HG02981 (cell line): ENCODE results near the gene SPAG16.

ENCODE experiments used
- ATAC-seq: cut with Tn5 transposase; IDR thresholded peaks from one replicate; pipeline ENCODE4 v1.9.1; 2021; ENCODE audit warnings: mild to moderate bottlenecking, moderate library complexity; ENCODE audit not compliant: unreplicated experiment

Gene SPAG16

DNA sequence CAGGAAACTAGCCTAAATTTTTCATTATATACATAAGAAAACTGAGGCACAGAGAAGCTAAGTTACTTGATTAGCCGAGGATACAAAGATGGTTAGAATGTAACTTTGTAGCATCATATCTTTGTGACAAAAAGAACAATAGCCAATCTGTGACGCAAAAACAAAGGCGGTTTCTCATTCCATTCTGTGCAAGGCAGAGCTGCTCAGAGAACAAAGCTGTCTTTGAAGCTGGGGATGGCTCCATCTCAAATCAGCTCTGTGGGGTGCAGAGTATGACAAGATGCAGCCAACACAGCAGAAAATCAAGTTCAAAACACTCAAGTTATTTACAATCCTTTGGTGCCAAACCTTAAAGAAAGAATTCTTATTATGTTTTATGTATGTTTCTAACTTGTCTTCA lies 1044.7 kb downstream of the SPAG16 start:
- no peak for ATAC-seq

DNA sequence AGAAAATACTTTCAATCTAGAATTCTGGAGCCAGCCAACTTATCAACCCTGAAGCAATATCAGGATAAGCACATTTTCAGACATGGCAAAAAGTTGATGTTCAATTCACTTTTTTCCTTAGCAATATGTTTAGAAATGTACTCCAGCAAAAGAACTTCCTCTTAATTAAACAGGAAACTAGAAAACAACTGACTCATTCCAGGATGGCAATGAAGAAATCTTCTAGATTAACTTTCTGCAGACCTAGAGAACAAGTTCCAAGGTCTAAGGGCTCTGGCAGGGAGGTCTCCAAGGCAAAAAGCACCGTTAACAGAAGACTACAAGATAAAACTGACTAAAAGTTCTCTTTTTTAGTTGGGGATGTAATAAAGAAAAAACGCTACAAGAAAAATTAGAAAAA lies 1057.4 kb downstream of the SPAG16 start:
- ATAC-seq = no peak

DNA sequence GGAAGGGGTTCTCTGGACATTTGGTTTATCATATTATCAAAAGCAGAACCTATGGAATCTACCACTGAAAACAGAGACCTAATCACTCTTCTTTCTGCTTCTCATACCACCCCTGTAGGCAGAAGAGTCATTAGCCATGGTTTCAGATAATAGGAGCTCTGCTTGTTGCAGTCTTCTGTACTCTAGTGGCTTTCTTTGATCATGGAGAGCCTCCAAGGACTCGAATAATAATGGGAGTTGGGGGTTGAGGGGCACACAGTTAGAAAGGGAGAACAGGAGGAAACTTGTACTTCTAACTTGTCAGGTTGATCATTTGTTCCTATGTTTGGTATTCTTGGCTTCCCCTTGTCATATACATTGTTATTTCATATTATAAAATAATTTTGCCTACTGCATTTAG lies 1074.2 kb downstream of the SPAG16 start:
- no peak for ATAC-seq

DNA sequence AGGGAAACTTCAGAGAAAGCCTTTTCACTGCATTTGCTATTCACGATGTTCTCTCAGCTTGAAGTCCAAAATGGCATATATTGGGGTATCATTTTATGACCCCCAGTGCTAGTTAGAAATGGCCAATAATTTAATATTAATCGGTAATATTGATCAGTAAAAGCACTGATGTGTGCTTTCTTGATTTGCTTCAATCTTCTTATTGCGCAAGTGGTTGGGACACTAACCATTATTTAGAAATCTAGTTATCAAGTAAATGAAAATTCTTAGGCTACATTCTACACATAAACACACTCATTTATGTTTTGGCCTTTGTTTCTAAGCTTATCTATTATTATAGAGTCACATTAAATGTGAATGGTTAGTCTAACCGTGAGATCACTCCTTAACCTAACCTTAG lies 1076.9 kb downstream of the SPAG16 start:
- no peak for ATAC-seq

DNA sequence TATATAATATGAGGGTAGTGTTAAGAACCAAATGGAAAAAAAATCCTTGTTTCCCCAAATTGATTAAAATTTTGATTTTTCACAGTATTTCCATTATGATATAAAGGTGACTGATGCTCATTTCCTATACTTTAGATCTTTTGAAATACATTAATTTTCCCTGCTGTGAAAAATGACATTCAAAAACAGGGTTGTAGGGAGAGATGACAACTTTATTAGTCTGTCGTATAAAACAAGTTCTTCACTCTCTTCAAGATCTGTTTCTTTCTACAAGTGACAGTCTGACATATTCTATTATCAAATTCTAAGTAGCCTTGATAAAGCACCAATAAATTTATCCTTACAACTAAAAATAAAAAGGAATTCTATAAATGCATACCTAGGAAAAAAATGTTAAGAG lies 1081.3 kb downstream of the SPAG16 start:
- no peak for ATAC-seq

DNA sequence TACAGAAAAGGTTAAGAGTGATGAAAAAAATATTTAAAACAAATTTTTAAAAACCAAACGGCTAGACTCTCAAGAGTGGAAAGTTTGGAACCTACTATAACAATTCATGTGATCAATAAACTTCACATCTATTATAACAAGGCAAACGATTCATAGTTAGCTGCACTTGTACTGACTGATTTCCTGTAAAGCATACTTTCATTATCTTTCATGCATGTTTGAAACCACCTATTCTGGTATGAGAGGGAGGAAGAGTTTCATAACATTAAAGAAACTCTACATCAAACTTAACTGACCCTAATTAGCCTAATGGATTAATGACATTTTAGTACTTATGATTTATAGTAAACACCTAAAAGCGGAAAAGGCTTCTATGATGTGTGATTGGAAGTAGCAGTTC lies 1082.9 kb downstream of the SPAG16 start:
- no peak for ATAC-seq

DNA sequence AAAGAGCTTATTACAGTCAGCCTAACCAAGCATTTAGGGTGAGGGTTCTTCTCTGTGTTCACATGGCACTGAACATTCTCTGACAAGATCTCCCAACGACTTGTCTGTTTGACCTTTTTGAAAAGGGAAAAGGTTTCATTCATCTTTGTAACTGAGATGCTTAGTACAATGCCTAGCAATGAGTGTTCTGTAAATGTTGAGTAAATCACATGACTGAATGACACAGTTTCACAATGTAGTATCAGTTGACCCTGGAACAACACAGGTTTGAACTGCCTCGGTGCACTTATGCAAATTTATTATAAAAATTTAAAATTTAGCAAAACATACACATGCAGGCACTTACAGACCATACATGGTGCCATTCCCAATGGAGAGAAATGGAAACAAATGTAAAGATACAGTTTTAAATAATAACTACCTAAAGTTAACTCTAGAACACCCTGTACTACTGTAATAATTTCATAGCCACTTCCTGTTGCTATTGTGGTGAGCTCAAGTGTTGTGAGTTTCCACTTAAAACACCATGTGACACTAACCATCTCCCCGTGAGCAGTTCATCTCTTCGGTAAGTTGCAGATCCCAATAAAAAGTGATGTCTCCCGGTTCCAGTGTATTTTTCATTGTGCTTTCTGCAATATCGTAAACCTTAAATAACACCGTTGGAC lies 1092.5 kb downstream of the SPAG16 start:
- ATAC-seq = no peak

DNA sequence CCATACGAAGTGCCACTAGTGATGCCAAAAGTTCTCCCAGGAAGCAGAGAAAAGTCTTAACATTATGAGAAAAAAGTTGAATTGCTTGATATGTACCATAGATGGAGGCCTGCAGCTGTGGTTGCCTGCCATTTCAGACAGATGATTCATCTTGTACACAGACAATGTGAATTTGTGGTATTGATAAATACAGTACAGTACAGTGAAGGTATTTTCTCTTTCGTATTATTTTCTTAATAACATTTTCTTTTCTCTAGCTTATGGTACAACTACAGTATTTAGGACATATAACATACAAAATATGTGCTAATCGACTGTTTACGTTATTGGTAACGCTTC lies 1093.0 kb downstream of the SPAG16 start:
- no peak for ATAC-seq

DNA sequence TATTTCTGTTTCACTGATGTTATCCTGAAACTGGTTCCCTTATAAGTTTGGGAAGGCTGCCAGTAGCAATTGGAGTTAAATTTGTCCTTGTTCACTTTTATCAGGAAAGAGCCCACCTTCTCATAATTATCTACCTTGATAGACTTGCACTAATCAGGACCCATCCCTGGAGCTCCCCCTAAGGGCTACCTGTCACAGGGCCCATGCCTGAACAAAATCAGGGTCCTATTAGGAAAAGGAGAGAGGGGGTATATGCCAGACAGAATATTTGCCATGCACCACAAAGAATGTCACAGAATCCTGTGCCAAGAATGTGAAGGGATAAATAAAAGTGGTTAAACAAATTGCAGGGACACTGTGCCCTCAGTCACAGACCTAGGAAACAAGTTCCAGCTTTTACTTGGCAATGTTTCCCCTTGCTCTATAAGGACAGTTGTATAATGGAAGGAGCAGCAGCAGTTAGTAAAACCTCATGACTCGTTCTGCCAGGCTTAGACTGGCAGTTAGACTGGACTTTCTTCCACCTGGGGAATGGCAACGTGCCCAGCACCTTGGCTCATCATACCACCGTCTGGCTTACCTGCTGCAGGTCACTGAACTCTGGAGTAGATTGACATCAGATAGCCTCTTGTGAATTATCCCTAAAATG lies 1094.3 kb downstream of the SPAG16 start:
- ATAC-seq = no peak

DNA sequence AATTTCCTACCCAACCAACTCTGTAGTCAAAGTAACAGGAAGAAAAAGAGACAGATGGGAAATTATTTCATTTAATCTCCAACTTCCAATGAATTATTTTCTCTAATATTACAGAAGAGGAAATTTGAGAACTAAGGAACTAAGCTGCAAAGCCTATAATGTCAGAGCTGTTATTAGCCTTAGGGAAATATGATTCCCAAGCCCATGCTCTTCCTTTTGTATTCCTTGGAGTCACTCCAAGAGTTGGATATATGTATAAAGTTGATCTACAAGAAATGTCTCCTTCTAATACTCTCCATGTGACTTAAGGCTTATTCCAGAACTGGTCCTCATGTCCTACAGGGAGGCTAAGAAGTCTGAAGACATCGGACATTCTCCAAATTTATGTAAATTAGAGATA lies 1095.0 kb downstream of the SPAG16 start:
- ATAC-seq = no peak

DNA sequence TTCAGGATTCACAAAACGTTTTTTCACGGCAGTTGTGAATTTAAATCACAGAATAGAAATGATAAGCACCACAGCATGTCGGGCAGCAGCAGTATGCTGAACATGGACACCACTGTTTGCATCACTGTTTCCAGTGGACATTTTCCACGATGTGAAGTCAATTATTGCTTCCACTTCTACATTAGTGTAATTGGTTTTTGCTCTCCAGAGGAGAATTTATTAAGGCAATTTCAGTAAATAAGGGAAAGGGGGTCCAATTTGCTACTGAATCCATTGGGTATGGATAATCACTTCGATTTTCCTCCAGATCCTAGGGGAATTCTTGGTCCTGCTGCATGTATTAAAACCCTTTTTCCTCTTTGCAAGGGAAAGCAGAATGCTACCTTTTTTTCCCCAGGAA lies 1096.4 kb downstream of the SPAG16 start:
- ATAC-seq = no peak

DNA sequence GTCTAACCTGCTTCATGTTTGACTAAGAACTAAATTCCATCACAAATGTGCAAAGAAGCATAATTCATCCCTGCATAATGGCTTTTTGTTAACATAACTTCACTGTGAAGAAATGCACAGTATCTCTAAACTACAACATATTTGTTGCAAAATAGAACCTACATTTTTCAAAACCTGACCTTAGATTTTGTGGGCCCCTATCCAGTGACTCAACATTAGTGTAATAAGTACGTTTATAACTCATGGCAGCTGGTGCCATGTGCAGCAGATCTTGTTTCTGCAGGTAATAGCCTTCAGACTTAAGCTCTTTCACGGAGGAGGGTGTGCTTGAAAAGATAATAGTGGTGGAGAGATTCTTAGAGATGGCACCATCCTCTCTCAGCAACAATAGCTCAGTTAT lies 1098.0 kb downstream of the SPAG16 start:
- ATAC-seq = no peak

DNA sequence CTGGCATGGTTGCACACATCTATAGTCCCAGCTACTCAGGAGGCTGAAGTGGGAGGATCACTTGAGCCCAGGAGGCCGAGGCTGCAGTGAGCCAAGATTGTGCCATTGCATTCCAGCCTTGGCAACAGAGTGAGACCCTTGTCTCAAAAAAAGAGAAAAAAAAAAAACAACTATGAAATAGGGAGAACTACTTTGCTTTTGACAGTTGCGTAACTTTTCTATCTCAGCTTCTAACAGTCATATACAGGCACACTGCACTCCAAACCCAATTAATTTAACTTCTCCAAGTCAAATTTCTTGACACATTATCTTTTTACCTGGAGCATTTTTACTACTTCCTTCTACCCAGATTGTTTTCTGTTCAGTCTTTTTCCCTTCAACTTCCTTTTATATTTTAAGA lies 1102.5 kb downstream of the SPAG16 start:
- ATAC-seq = no peak

DNA sequence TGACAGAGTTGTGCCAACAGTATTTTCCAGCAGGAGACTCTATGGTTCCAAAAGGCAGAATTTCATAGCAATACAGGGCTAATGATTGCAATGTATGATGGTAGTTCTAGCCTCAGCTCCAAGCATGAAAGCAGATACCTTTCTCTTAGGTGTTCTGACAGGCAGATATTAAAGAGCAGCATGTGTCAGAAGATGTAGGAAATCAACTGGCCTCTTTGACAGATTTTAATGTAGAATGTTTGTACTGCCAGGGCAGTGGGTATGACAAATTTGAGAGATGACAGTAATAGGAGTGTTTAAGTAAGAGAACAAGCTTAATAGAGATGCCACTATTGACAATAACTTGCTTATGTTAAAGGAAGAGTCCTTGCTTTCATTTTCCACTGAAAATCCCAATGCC lies 1105.1 kb downstream of the SPAG16 start:
- no peak for ATAC-seq

DNA sequence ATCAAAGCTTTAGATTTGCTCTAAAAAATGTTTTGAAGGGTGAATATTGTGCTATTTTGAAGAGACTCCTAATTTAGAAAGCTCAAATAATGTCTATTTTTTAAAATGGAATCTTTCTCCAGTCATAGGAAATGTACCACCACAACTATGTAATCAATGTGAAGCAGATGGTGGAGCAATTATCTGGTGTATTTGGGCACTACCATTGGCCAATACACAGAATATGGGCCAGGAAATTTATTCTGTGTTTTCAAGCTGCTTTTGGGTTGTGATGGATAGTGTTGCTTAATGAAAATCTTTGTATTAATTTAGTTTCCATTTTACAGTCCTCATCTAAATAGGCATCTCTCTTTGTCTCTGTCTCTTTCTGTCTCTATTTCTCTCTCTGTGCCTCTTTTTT lies 1109.5 kb downstream of the SPAG16 start:
- no peak for ATAC-seq

DNA sequence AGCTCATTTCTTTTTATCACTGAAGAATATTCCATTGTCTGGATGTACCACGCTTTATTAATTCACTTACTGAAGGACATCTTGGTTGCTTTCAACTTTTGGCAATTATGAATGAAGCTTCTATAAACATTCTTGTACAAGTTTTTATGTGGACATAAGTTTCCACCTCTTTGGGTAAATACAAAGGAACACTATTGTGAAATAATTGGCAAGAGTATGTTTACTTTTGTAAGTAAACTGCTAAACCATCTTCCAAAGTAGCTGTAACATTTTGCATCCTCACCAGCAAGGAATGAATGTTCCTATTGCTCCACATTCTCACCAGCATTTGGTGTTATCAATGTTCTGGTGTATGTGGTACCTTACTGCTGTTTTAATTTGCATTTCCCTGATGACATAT lies 1110.8 kb downstream of the SPAG16 start:
- ATAC-seq = no peak

DNA sequence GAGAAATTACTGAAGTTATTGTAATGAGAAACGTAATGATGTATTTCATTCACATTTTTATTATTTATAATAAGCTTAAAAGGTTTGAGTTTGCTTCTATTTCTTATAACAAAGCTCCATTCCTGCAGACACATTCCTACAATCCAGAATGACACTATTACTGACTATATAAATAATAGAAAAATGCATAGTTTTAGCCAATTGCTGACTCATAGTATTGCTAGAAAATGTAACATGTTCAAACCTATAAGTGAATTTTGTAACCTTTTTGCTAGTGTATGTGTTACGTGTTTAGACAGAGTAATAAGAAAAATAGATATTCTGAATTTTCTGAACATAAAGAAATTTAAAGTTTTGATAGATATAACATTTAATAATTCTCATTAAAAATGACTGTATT lies 1117.3 kb downstream of the SPAG16 start:
- no peak for ATAC-seq

DNA sequence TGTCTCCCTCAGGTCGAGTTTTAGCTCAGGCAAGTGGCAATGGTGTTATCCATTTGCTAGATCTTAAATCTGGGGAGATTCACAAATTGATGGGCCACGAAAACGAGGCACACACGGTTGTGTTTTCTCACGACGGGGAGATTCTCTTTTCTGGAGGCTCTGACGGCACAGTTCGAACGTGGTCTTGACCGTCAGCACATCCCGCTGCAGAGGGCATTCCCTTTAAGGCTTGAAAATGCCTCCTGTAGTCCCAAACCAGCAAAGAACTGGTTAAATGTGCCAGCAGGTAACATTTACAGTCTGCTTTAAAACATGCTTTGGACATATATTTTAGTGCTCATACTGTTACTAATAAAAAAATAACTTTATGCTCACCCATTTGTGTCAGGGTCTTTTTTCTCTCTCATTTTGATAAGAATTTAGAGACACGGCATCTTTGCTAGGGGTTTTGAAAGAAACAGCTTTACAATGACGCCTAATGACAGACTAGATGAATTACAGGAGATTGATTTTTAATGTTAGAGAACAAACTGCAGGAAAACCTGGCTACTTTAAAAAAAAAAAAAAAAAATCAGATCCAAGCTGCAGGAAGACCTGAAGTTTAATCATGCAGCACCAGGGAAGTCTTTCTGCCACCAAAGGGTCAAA lies 1126.0 kb downstream of the SPAG16 start:
- ATAC-seq = no peak

DNA sequence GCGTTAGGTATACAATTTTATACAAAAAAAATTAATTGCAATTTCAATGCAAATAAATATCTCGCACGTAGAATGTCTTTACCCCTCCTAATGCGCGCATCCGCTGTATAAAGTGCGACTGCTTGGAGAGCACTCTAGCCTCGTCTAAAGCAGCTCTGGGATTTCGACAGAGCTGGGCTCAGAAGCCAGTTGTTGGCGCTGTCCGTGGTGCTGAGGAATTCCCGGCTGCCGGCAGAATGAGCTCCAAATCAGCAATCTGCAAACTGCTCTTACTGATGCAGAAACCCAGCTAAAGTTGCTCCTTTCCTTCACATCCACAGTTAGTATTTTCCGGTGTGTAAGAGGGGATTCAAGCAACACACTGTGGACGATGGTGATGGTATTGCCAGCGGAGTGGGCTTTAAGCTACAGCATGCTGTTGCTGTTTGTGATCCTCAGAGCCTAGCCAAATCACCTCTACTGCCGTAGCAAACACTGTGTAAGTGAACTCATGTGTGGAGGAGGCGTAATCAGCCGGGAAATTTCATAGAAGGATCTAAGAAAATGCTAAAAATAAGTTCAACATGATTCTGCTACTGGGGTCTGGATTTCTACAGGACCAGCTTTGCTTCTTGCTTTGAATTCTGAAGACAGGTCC lies 1126.8 kb downstream of the SPAG16 start, which contains the start of gene VWC2L:
TSS of gene VWC2L (plus strand) at position 137 of the 637 bp plus-strand sequence. CDS start 3,140 bp downstream, outside the sequence.
- no peak for ATAC-seq

DNA sequence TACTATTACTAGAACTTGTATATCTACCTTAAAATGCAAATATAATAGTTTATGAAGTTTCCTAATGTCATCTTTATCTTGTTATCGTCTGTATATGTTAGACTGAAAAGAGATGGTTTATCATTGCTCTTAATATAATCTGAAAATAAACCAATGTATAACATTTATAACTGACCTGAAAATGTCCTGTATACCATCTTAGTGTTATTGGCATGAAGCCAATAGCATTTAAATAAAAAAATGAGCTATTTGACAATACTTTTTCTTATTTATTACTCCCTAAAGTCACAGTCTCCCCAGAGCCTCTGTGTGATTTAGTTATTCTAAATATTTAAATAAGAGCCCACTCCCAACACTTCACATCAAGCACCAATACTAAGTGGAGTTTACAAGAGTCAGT lies 1128.4 kb downstream of the SPAG16 start:
- no peak for ATAC-seq

DNA sequence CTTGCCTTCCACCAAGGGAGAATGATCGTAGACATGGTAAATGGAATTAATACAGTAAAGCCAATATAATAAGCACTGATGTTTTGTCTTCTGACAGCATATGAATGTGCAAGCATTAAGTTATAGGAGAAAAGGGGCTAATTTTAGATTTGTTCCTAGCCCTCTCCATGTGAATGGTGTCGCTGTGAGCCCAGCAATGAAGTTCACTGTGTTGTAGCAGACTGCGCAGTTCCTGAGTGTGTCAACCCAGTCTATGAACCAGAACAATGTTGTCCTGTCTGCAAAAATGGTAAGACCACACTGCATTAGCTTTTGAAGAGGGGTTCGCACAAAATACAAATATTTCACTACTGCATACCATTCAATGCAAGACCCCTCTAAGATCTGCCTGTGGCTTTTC lies 1152.2 kb downstream of the SPAG16 start:
- no peak for ATAC-seq
